ENCODE results near the gene YARS1. TPM values are rescaled to one million over a fixed set of nuclear protein-coding genes. Genes with fewer than 3 reads are reported as not detected.

YARS1 gene
- 103 and 128 TPM in 2 replicates for total RNA-seq

GRCh38 chr1:32817159-32817814, at the start of gene YARS1, which contains the start of gene S100PBP:
Gene YARS1 (minus strand): TSS chr1:32817358. CDS start chr1:32817244, 114 bp downstream.
Gene S100PBP (plus strand): TSS chr1:32817653. CDS start chr1:32826100, 8,447 bp downstream.

Other genes with a start within 250 kb of the YARS1 start
- gene ZBTB8OS, start 166.8 kb downstream of the YARS1 start, total RNA-seq = 24.8 and 29.1 TPM in 2 replicates
- 73.7 and 74.2 TPM in 2 replicates for gene RBBP4, start 166.2 kb downstream of the YARS1 start, total RNA-seq
- gene SYNC, start 114.6 kb downstream of the YARS1 start, total RNA-seq = 31.2 and 45.2 TPM in 2 replicates
- gene S100PBP, start 295 bp upstream of the YARS1 start, total RNA-seq = 10.5 and 17.8 TPM in 2 replicates
- gene FNDC5, start 53.6 kb upstream of the YARS1 start, total RNA-seq = 0.16 and 13.5 TPM in 2 replicates
- not detected in 2 replicates for gene HPCA, start 69.1 kb upstream of the YARS1 start, total RNA-seq
- gene TMEM54, start 84.0 kb upstream of the YARS1 start, total RNA-seq = 18.8 and 25.4 TPM in 2 replicates
- 8.3 and 10.9 TPM in 2 replicates for gene RNF19B, start 147.5 kb upstream of the YARS1 start, total RNA-seq
- gene AK2, start 219.5 kb upstream of the YARS1 start, total RNA-seq = 146 and 152 TPM in 2 replicates